ENCODE data around the gene AKAP1. TPM values are rescaled to one million over a fixed set of nuclear protein-coding genes. Genes with fewer than 3 reads are reported as not detected.

AKAP1 gene
- total and polyA plus RNA-seq, 2 donors (not counting 1 experiment from before 2014, with no cell fraction given), result 4.8 to 9.1 TPM

DNA sequence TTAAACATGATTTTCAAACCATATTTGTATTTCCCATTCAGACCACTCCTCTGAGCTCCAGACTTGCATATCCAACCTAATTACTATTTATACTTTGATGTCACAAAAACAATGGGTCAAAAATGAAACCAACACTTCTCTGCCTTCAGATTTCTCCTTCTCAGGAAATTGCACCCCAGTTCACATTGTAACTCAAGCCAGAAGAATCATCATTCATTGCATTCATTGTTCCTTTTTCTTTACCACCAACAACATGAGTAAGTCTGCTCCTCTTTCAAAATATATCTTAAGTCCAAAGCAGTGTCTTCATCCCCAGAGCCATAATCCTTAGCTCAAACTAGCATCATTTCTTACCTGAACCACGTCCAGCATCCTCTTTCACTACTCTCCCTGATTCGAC lies 2.6 kb upstream of the AKAP1 start:
- no peak overlapping the region for H2AFZ ChIP-seq (ENCODE audit: low read length)
- TF ChIP-seq CTCF (conservative IDR thresholded peaks at IDR 0.05 in 1 of 2, IDR thresholded peaks at IDR 0.05 in 1 of 2; ENCODE audit: low read depth in 1 of 2, low read length in 2 of 2) (no peak), EZH2 (IDR thresholded peaks at IDR 0.05; ENCODE audit: low read length, missing control alignments) (no peak)

DNA sequence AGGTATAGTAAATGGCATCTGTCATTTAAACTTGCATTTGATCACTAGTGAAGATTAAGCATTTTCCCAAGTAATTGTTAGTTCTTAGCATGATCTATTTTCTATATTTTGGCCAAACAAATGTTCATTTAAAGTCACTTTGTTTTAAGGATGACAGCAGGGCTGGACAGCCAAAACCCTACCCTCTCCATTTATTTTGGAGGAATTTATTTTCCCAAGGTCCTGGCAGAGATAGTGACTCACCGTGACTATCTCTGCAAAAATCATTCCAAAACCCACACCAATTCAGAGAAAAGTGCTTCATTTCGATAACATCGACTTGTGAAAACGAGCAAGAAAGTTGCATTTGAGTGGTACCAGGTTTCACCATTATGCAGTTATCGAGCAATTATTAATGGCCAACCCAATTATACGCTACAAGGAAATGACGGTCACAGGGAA lies 665 bp upstream of the AKAP1 start:
- no peak for DNase-seq (ENCODE audit: low read depth in 2 of 2)
- Histone ChIP-seq H3K79me2 (ENCODE audit: control insufficient read depth, insufficient read depth, low read length) (peaks cover 2% of the 10 kb centered on the region), H3K36me3 (ENCODE audit: control insufficient read depth, insufficient read depth, low read length) (no peaks in the 10 kb centered on the region), H3K9me3 (ENCODE audit: control insufficient read depth, insufficient read depth, low read depth, low read length) (no peaks in the 10 kb centered on the region), H3K4me2 (ENCODE audit: extremely low read depth, insufficient read depth, low read length) (peak overlapping the region; percentile 84), H3K9ac (ENCODE audit: insufficient read depth, low read length) (peak overlapping the region; percentile 95), H3K4me3 (replicated peaks in 1 of 4; ENCODE audit: control extremely low read depth in 1 of 4, insufficient read depth in 1 of 4, low read depth in 3 of 4, low read length in 4 of 4) (peak overlapping the region; percentile 74 to 98 (median 80)), H2AFZ (ENCODE audit: low read length) (peak overlapping the region; percentile 87), H3K27me3 (ENCODE audit: control insufficient read depth, insufficient read depth, low read length) (no peaks in the 10 kb centered on the region), H3K27ac (ENCODE audit: insufficient read depth, low read length) (peak overlapping the region; percentile 93), H4K20me1 (ENCODE audit: control insufficient read depth, extremely low read depth, insufficient read depth, low read length) (no peaks in the 10 kb centered on the region), H3K4me1 (ENCODE audit: control insufficient read depth, extremely low read depth, insufficient read depth, low read length) (peaks cover 2% of the 10 kb centered on the region)
- TF ChIP-seq EZH2 (IDR thresholded peaks at IDR 0.05; ENCODE audit: low read length, missing control alignments), result no peak
- no peak for TF ChIP-seq CTCF (conservative IDR thresholded peaks at IDR 0.05 in 1 of 2, IDR thresholded peaks at IDR 0.05 in 1 of 2; ENCODE audit: low read depth in 1 of 2, low read length in 2 of 2)

More for the DNA sequence above, 2.6 kb upstream of the AKAP1 start:
- no peaks in the 10 kb centered on the region for H4K20me1 ChIP-seq (ENCODE audit: control insufficient read depth, extremely low read depth, insufficient read depth, low read length)
- no peak overlapping the region for H3K4me3 ChIP-seq (replicated peaks in 1 of 4; ENCODE audit: control extremely low read depth in 1 of 4, insufficient read depth in 1 of 4, low read depth in 3 of 4, low read length in 4 of 4)
- H3K36me3 ChIP-seq (ENCODE audit: control insufficient read depth, insufficient read depth, low read length), result no peaks in the 10 kb centered on the region
- no peak overlapping the region for H3K4me2 ChIP-seq (ENCODE audit: extremely low read depth, insufficient read depth, low read length)
- no peak overlapping the region for H3K9ac ChIP-seq (ENCODE audit: insufficient read depth, low read length)
- peaks cover 2% of the 10 kb centered on the region for H3K4me1 ChIP-seq (ENCODE audit: control insufficient read depth, extremely low read depth, insufficient read depth, low read length)
- H3K27ac ChIP-seq (ENCODE audit: insufficient read depth, low read length), result no peak overlapping the region
- no peaks in the 10 kb centered on the region for H3K9me3 ChIP-seq (ENCODE audit: control insufficient read depth, insufficient read depth, low read depth, low read length)
- no peaks in the 10 kb centered on the region for H3K27me3 ChIP-seq (ENCODE audit: control insufficient read depth, insufficient read depth, low read length)
- peaks cover 2% of the 10 kb centered on the region for H3K79me2 ChIP-seq (ENCODE audit: control insufficient read depth, insufficient read depth, low read length)
- DNase-seq (ENCODE audit: low read depth in 2 of 2), result no peak

GRCh38 chr17:57085448-57086068 lies 512 bp downstream of the AKAP1 start:
- Histone ChIP-seq H3K4me2 (ENCODE audit: extremely low read depth, insufficient read depth, low read length) (peak overlapping the region; percentile 95), H3K4me1 (ENCODE audit: control insufficient read depth, extremely low read depth, insufficient read depth, low read length) (peaks cover 2% of the 10 kb centered on the region), H3K4me3 (replicated peaks in 1 of 4; ENCODE audit: control extremely low read depth in 1 of 4, insufficient read depth in 1 of 4, low read depth in 3 of 4, low read length in 4 of 4) (peak overlapping the region; percentile 67 to 98 (median 72)), H3K27ac (ENCODE audit: insufficient read depth, low read length) (peak overlapping the region; percentile 30), H3K79me2 (ENCODE audit: control insufficient read depth, insufficient read depth, low read length) (peaks cover 2% of the 10 kb centered on the region), H4K20me1 (ENCODE audit: control insufficient read depth, extremely low read depth, insufficient read depth, low read length) (no peaks in the 10 kb centered on the region), H3K9me3 (ENCODE audit: control insufficient read depth, insufficient read depth, low read depth, low read length) (no peaks in the 10 kb centered on the region), H3K27me3 (ENCODE audit: control insufficient read depth, insufficient read depth, low read length) (no peaks in the 10 kb centered on the region), H2AFZ (ENCODE audit: low read length) (peak overlapping the region; percentile 87), H3K36me3 (ENCODE audit: control insufficient read depth, insufficient read depth, low read length) (no peaks in the 10 kb centered on the region), H3K9ac (ENCODE audit: insufficient read depth, low read length) (peak overlapping the region; percentile 95)
- TF ChIP-seq EZH2 (IDR thresholded peaks at IDR 0.05; ENCODE audit: low read length, missing control alignments) (no peak), CTCF (conservative IDR thresholded peaks at IDR 0.05 in 1 of 2, IDR thresholded peaks at IDR 0.05 in 1 of 2; ENCODE audit: low read depth in 1 of 2, low read length in 2 of 2) (peak; percentile 17 to 19)
- DNase-seq (ENCODE audit: low read depth in 2 of 2), result peak; percentile 26 to 36
